Caco-2 (cell line): Measurements from ENCODE around the gene RGS19. TPM values are rescaled to one million over a fixed set of nuclear protein-coding genes. Genes with fewer than 3 reads are reported as not detected.

ENCODE experiments used
- BruUV-seq: library from RNA; stranded (reverse); fragments of 400-500 nt; replicated peaks from 2 replicates; lab custom pipeline; 2021; lab: Mats Ljungman, UMichigan
- CTCF ChIA-PET: fragments of 300-600 bp; sonication (Branson Sonifier 250); formaldehyde crosslinking; loops from one replicate; lab custom pipeline; 2022; ENCODE audit warnings: antibody characterized with exemption; lab: Charles Lee
- POLR2A ChIA-PET: fragments of 300-600 bp; sonication (Branson Sonifier 250); formaldehyde crosslinking; loops from one replicate; lab custom pipeline; 2022; ENCODE audit warnings: antibody characterized with exemption; lab: Charles Lee
- DNase-seq, 2 experiments: peaks; one replicate each; pipeline versions ENCODE4 v3.0.0 to v3.0.0-alpha.2; 2020 to 2022
- H3K27me3 ChIP-seq: replicated peaks from 2 replicates; pipeline ENCODE4 v1.6.0; 2011; ENCODE audit warnings: low read length; ENCODE audit not compliant: control insufficient read depth, insufficient read depth
- H3K36me3 ChIP-seq: 2 replicates; pipeline ENCODE4 v1.5.1; 2011; ENCODE audit warnings: low read length; ENCODE audit not compliant: control insufficient read depth, insufficient read depth
- H3K4me1 ChIP-seq: fragments of 250-450 bp; sonication (Bioruptor Pico); 2 replicates; pipeline ENCODE4 v1.5.1; 2020; ENCODE audit warnings: mild to moderate bottlenecking
- H3K4me3 ChIP-seq: 2 replicates; pipeline ENCODE4 v1.5.1; 2011; ENCODE audit warnings: low read depth, mild to moderate bottlenecking, control low read depth, low read length
- H3K9me3 ChIP-seq: fragments of 250-450 bp; sonication (Bioruptor Pico); 2 replicates; pipeline ENCODE4 v1.5.1; 2020; ENCODE audit warnings: mild to moderate bottlenecking, moderate library complexity
- H3K27ac Mint-ChIP-seq: one replicate; pipeline ENCODE4 v1.8.0; 2022; ENCODE audit warnings: mixed read lengths; ENCODE audit not compliant: unreplicated experiment
- H3K27me3 Mint-ChIP-seq: one replicate; pipeline ENCODE4 v1.8.0; 2022; ENCODE audit warnings: mixed read lengths; ENCODE audit not compliant: insufficient read depth, unreplicated experiment
- H3K36me3 Mint-ChIP-seq: one replicate; pipeline ENCODE4 v1.8.0; 2022; ENCODE audit warnings: mild to moderate bottlenecking, mixed read lengths; ENCODE audit not compliant: insufficient read depth, unreplicated experiment
- H3K4me1 Mint-ChIP-seq: one replicate; pipeline ENCODE4 v1.8.0; 2022; ENCODE audit warnings: low read depth, mixed read lengths; ENCODE audit not compliant: unreplicated experiment
- H3K4me3 Mint-ChIP-seq: one replicate; pipeline ENCODE4 v1.8.0; 2022; ENCODE audit warnings: mild to moderate bottlenecking, moderate library complexity, mixed read lengths; ENCODE audit not compliant: unreplicated experiment
- H3K9me3 Mint-ChIP-seq: one replicate; pipeline ENCODE4 v1.8.0; 2022; ENCODE audit warnings: mixed read lengths; ENCODE audit not compliant: unreplicated experiment
- intact Hi-C: fragments of 100-400 bp; cut with micrococcal nuclease; formaldehyde crosslinking; loops from one replicate; pipeline ENCODE4 v1.10.0; 2022; ENCODE audit not compliant: unreplicated experiment
- total RNA-seq: library from RNA; stranded (reverse); gene quantifications from 2 replicates; pipeline ENCODE4 v1.2.3, GENCODE V29; 2022
- TF ChIP-seq, protein P1 (sequence below), 2 experiments: fragments of 200-600 bp in 1 of 2; IDR thresholded peaks; 1 replicate in 1 of 2; 2 replicates in 1 of 2; pipeline versions ENCODE4 v1.5.1 to v1.8.0; 2011 to 2022; ENCODE audit warnings: antibody characterized with exemption in 1 of 2, control low read depth in 1 of 2, inconsistent platforms in 1 of 2, low read depth in 1 of 2, low read length in 1 of 2, mild to moderate bottlenecking in 1 of 2, moderate library complexity in 1 of 2; ENCODE audit not compliant: insufficient read depth in 1 of 2, severe bottlenecking in 1 of 2, unreplicated experiment in 1 of 2

Gene RGS19
- total RNA-seq, 1 experiment from 2014 or later: 29.3 TPM

DNA sequence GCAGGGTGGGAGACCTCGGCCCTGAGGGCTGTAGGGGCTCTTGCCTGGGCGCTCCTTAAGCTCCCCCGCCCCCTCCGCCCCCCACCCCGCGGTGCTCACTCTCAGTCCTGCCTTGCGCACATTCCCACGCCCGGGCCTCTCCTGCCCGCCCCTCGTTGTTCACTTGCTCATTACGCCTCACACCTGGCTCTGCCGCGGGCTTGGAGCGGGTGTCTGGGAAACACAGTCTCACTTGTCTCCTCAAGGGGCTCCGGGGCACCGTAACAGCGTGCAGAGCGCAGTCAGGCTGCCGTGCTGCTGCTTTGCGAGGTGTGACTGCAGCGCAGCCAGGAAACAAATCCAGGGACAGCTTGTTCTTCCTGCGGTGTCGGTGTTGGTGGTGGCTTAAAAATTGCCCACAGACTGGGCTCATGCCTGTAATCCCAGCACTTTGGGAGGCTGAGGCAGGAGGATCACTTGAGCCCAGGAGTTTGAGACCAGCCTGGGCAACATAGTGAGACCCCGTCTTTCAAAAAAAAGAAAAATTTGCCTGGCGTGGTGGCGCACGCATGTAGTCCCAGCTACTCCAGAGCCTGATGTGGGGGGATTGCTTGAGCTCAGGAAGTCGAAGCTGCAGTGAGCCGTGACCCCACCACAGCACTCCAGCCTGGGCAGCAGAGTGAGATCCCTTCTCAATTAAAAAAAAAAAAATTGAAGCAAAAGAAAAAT is 23.5 kb upstream of the RGS19 start:
- Mint-ChIP-seq H3K27ac (no peak overlapping the region), H3K4me1 (no peaks in the 10 kb centered on the region), H3K9me3 (no peaks in the 10 kb centered on the region), H3K4me3 (peak overlapping the region; percentile 77), H3K36me3 (no peaks in the 10 kb centered on the region), H3K27me3 (peaks cover 23% of the 10 kb centered on the region)
- Histone ChIP-seq H3K4me1 (peaks cover 3% of the 10 kb centered on the region; the same call in 1 of the 2 replicates), H3K9me3 (no peaks in the 10 kb centered on the region; the same call in 1 of the 2 replicates), H3K27me3 (peaks cover 4% of the 10 kb centered on the region; the same call in 1 of the 2 replicates), H3K36me3 (no peaks in the 10 kb centered on the region), H3K4me3 (peak overlapping the region; percentile 52)
- no TSS peak for BruUV-seq
- CTCF ChIA-PET: interaction anchor here (0.6 to 2.5 kb wide), 34 partner anchors 8 to 1881 kb away, joined by 3 to 17 read pairs (median 4); partner anchors contain the start of genes LKAAEAR1, OPRL1, PRPF6 and RGS19
- POLR2A ChIA-PET: interaction anchor here (0.6 to 0.7 kb wide), 3 partner anchors 23 to 222 kb away, joined by 4 read pairs; partner anchors contain the start of gene OPRL1
- DNase-seq: peak; percentile 63 to 71
- TF ChIP-seq, protein P1, sequence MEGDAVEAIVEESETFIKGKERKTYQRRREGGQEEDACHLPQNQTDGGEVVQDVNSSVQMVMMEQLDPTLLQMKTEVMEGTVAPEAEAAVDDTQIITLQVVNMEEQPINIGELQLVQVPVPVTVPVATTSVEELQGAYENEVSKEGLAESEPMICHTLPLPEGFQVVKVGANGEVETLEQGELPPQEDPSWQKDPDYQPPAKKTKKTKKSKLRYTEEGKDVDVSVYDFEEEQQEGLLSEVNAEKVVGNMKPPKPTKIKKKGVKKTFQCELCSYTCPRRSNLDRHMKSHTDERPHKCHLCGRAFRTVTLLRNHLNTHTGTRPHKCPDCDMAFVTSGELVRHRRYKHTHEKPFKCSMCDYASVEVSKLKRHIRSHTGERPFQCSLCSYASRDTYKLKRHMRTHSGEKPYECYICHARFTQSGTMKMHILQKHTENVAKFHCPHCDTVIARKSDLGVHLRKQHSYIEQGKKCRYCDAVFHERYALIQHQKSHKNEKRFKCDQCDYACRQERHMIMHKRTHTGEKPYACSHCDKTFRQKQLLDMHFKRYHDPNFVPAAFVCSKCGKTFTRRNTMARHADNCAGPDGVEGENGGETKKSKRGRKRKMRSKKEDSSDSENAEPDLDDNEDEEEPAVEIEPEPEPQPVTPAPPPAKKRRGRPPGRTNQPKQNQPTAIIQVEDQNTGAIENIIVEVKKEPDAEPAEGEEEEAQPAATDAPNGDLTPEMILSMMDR (IDR thresholded peaks at IDR 0.05; ENCODE audit: insufficient read depth in 1 of 2, low read depth in 1 of 2, low read length in 1 of 2, severe bottlenecking in 1 of 2, unreplicated experiment in 1 of 2): no peak
- intact Hi-C loops: loop anchor here (1.0 kb wide), 1 partner anchor 18 kb away; no protein-coding TSS in a partner anchor

DNA sequence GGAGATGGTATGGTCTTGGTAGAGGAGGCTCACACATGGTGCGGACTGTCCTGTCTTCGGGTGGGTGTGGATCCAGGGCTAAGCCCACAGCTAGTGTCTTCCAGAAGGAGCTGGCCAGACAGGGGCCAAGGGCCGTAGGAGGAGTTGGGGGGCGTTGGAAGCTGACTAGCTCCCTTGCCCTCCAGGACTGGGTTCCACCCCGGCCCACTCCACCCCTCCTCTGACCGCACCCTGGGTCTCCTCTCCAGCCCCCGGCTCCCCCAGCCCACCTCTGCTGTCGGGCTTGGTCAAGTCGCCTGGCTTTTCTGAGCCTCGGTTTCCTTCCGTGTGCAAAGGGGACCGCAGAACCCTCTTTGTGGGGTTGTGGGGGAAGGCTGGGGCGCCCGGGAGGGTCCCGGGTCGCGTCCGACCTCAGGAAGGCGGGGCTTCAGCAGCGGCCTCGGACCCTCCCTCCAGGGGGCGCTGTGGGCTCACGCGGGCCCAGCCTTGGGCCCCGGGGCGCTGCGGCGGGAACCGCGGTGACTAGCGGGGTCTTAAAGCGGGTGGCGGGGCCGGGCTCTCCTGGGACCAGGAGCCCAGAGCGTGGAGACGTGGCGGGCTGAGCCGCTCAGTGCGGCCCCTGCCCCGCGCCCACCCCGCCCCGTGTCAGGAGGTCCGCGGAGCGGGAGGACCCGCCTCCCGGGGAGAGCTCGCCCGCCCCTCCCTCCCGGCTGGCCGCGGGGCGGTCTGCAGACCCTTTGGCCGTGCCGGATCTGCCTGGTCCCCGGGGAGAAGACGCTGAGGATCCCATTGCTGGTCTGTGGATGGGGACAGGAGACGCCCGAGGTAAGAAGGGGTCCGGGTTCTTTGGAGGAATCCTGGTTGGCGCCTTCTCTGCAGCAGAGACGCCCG is 22.7 kb upstream of the RGS19 start:
- TF ChIP-seq, protein P1 (IDR thresholded peaks at IDR 0.05; ENCODE audit: insufficient read depth in 1 of 2, low read depth in 1 of 2, low read length in 1 of 2, severe bottlenecking in 1 of 2, unreplicated experiment in 1 of 2): peak; percentile 96 to 99
- no peaks in the 10 kb centered on the region for H3K36me3 Mint-ChIP-seq
- BruUV-seq: no TSS peak
- peaks cover 4% of the 10 kb centered on the region; the same call in 1 of the 2 replicates for H3K27me3 ChIP-seq
- ChIA-PET POLR2A (interaction anchor here (0.6 to 0.7 kb wide), 3 partner anchors 22 to 222 kb away, joined by 4 read pairs; partner anchors contain the start of gene OPRL1), CTCF (interaction anchor here (0.6 to 2.5 kb wide), 33 partner anchors 9 to 1880 kb away, joined by 3 to 17 read pairs (median 4); partner anchors contain the start of genes LKAAEAR1, OPRL1, PRPF6 and RGS19)
- H3K4me3 Mint-ChIP-seq: peak overlapping the region; percentile 77
- H3K9me3 ChIP-seq: no peaks in the 10 kb centered on the region; the same call in 1 of the 2 replicates
- no peaks in the 10 kb centered on the region for H3K36me3 ChIP-seq
- intact Hi-C loops: loop anchor here (1.0 kb wide), 1 partner anchor 18 kb away; no protein-coding TSS in a partner anchor
- peak overlapping the region; percentile 52 for H3K4me3 ChIP-seq
- H3K9me3 Mint-ChIP-seq: peaks cover 4% of the 10 kb centered on the region
- H3K27me3 Mint-ChIP-seq: peaks cover 23% of the 10 kb centered on the region
- no peak overlapping the region for H3K27ac Mint-ChIP-seq
- H3K4me1 ChIP-seq: peaks cover 3% of the 10 kb centered on the region; the same call in 1 of the 2 replicates
- no peaks in the 10 kb centered on the region for H3K4me1 Mint-ChIP-seq
- peak; percentile 69 to 91 for DNase-seq
